ENCODE measurements around the gene SGIP1. TPM values are rescaled to one million over a fixed set of nuclear protein-coding genes. Genes with fewer than 3 reads are reported as not detected.

SGIP1 gene
- total RNA-seq, 3 donors from 2014 or later, result not detected

GRCh38 chr1:66532798-66533783 is 862 bp upstream of the SGIP1 start:
- no peaks in the 10 kb centered on the region for H3K36me3 Mint-ChIP-seq (ENCODE audit: insufficient read depth)
- H3K9me3 Mint-ChIP-seq, result no peaks in the 10 kb centered on the region
- peak overlapping the region; percentile 75 for H3K4me3 Mint-ChIP-seq
- peaks cover 46% of the 10 kb centered on the region for H3K27me3 Mint-ChIP-seq (ENCODE audit: low read depth)
- DNase-seq (no peak), ATAC-seq (peak; percentile 42 to 50)
- H3K4me1 Mint-ChIP-seq (ENCODE audit: low read depth), result peaks cover 12% of the 10 kb centered on the region

- ATAC-seq, result no peak
- Mint-ChIP-seq H3K9me3 (no peaks in the 10 kb centered on the region), H3K4me3 (no peak overlapping the region), H3K27me3 (ENCODE audit: low read depth) (peaks cover 52% of the 10 kb centered on the region), H3K4me1 (ENCODE audit: low read depth) (peaks cover 12% of the 10 kb centered on the region), H3K36me3 (ENCODE audit: insufficient read depth) (no peaks in the 10 kb centered on the region)
- no peak for DNase-seq
Measured at GRCh38 chr1:66535061-66535460, 1.1 kb downstream of the SGIP1 start.

GRCh38 chr1:66535853-66536252 is 1.9 kb downstream of the SGIP1 start:
- Mint-ChIP-seq H3K4me1 (ENCODE audit: low read depth) (peaks cover 12% of the 10 kb centered on the region), H3K4me3 (no peak overlapping the region), H3K36me3 (ENCODE audit: insufficient read depth) (no peaks in the 10 kb centered on the region), H3K27me3 (ENCODE audit: low read depth) (peaks cover 48% of the 10 kb centered on the region), H3K9me3 (no peaks in the 10 kb centered on the region)
- no peak for DNase-seq
- no peak for ATAC-seq

GRCh38 chr1:66537718-66538117 is 3.8 kb downstream of the SGIP1 start:
- H3K27me3 Mint-ChIP-seq (ENCODE audit: low read depth), result peaks cover 33% of the 10 kb centered on the region
- H3K4me3 Mint-ChIP-seq, result no peak overlapping the region
- no peaks in the 10 kb centered on the region for H3K9me3 Mint-ChIP-seq
- DNase-seq (no peak), ATAC-seq (no peak)
- peaks cover 10% of the 10 kb centered on the region for H3K4me1 Mint-ChIP-seq (ENCODE audit: low read depth)
- H3K36me3 Mint-ChIP-seq (ENCODE audit: insufficient read depth), result no peaks in the 10 kb centered on the region

- H3K4me1 Mint-ChIP-seq (ENCODE audit: low read depth), result no peaks in the 10 kb centered on the region
- ATAC-seq (no peak), DNase-seq (no peak)
- no peaks in the 10 kb centered on the region for H3K36me3 Mint-ChIP-seq (ENCODE audit: insufficient read depth)
- H3K4me3 Mint-ChIP-seq, result no peak overlapping the region
- H3K27me3 Mint-ChIP-seq (ENCODE audit: low read depth), result peaks cover 19% of the 10 kb centered on the region
- H3K9me3 Mint-ChIP-seq, result no peaks in the 10 kb centered on the region
Measured at GRCh38 chr1:66539491-66539890, 5.5 kb downstream of the SGIP1 start.

- Mint-ChIP-seq H3K27me3 (ENCODE audit: low read depth) (peaks cover 17% of the 10 kb centered on the region), H3K9me3 (no peaks in the 10 kb centered on the region), H3K36me3 (ENCODE audit: insufficient read depth) (no peaks in the 10 kb centered on the region), H3K4me1 (ENCODE audit: low read depth) (no peaks in the 10 kb centered on the region), H3K4me3 (no peak overlapping the region)
- DNase-seq, result no peak
- ATAC-seq, result no peak
Measured at GRCh38 chr1:66540434-66541032, 6.6 kb downstream of the SGIP1 start.

GRCh38 chr1:66542314-66542713 is 8.4 kb downstream of the SGIP1 start:
- peaks cover 14% of the 10 kb centered on the region for H3K27me3 Mint-ChIP-seq (ENCODE audit: low read depth)
- no peak overlapping the region for H3K4me3 Mint-ChIP-seq
- no peaks in the 10 kb centered on the region for H3K36me3 Mint-ChIP-seq (ENCODE audit: insufficient read depth)
- ATAC-seq (no peak), DNase-seq (no peak)
- H3K9me3 Mint-ChIP-seq, result no peaks in the 10 kb centered on the region
- no peaks in the 10 kb centered on the region for H3K4me1 Mint-ChIP-seq (ENCODE audit: low read depth)

GRCh38 chr1:66542811-66543767 is 9.1 kb downstream of the SGIP1 start:
- H3K4me3 Mint-ChIP-seq, result no peak overlapping the region
- ATAC-seq (no peak), DNase-seq (no peak)
- peaks cover 14% of the 10 kb centered on the region for H3K27me3 Mint-ChIP-seq (ENCODE audit: low read depth)
- H3K4me1 Mint-ChIP-seq (ENCODE audit: low read depth), result no peaks in the 10 kb centered on the region
- H3K9me3 Mint-ChIP-seq, result no peaks in the 10 kb centered on the region
- no peaks in the 10 kb centered on the region for H3K36me3 Mint-ChIP-seq (ENCODE audit: insufficient read depth)

GRCh38 chr1:66546047-66546810 is 12.3 kb downstream of the SGIP1 start:
- ATAC-seq (no peak), DNase-seq (no peak)
- Mint-ChIP-seq H3K27me3 (ENCODE audit: low read depth) (peaks cover 6% of the 10 kb centered on the region), H3K4me1 (ENCODE audit: low read depth) (no peaks in the 10 kb centered on the region), H3K36me3 (ENCODE audit: insufficient read depth) (no peaks in the 10 kb centered on the region), H3K9me3 (no peaks in the 10 kb centered on the region), H3K4me3 (no peak overlapping the region)

GRCh38 chr1:66549017-66549416 is 15.1 kb downstream of the SGIP1 start:
- peaks cover 12% of the 10 kb centered on the region for H3K27me3 Mint-ChIP-seq (ENCODE audit: low read depth)
- no peak for DNase-seq
- ATAC-seq, result no peak
- no peaks in the 10 kb centered on the region for H3K4me1 Mint-ChIP-seq (ENCODE audit: low read depth)
- no peaks in the 10 kb centered on the region for H3K36me3 Mint-ChIP-seq (ENCODE audit: insufficient read depth)
- H3K4me3 Mint-ChIP-seq, result no peak overlapping the region
- no peaks in the 10 kb centered on the region for H3K9me3 Mint-ChIP-seq

- Mint-ChIP-seq H3K27me3 (ENCODE audit: low read depth) (peaks cover 9% of the 10 kb centered on the region), H3K4me1 (ENCODE audit: low read depth) (no peaks in the 10 kb centered on the region), H3K9me3 (no peaks in the 10 kb centered on the region), H3K36me3 (ENCODE audit: insufficient read depth) (no peaks in the 10 kb centered on the region), H3K4me3 (no peak overlapping the region)
- no peak for DNase-seq
- no peak for ATAC-seq
Measured at GRCh38 chr1:66550243-66550642, 16.3 kb downstream of the SGIP1 start.

GRCh38 chr1:66552287-66552686 is 18.3 kb downstream of the SGIP1 start:
- ATAC-seq (no peak), DNase-seq (no peak)
- Mint-ChIP-seq H3K4me3 (no peak overlapping the region), H3K27me3 (ENCODE audit: low read depth) (peaks cover 10% of the 10 kb centered on the region), H3K36me3 (ENCODE audit: insufficient read depth) (no peaks in the 10 kb centered on the region), H3K9me3 (no peaks in the 10 kb centered on the region), H3K4me1 (ENCODE audit: low read depth) (no peaks in the 10 kb centered on the region)

GRCh38 chr1:66552829-66553228 is 18.9 kb downstream of the SGIP1 start:
- no peaks in the 10 kb centered on the region for H3K9me3 Mint-ChIP-seq
- no peaks in the 10 kb centered on the region for H3K36me3 Mint-ChIP-seq (ENCODE audit: insufficient read depth)
- no peaks in the 10 kb centered on the region for H3K4me1 Mint-ChIP-seq (ENCODE audit: low read depth)
- ATAC-seq, result no peak
- H3K27me3 Mint-ChIP-seq (ENCODE audit: low read depth), result peaks cover 10% of the 10 kb centered on the region
- H3K4me3 Mint-ChIP-seq, result no peak overlapping the region
- no peak for DNase-seq
